HCT116 (cell line): ENCODE data around the gene TMEM130. TPM values are rescaled to one million over a fixed set of nuclear protein-coding genes. Genes with fewer than 3 reads are reported as not detected.

ENCODE experiments used
- ATAC-seq: fragments of 200-7000 bp; cut with Tn5 transposase; 2 replicates; pipeline ENCODE4 v1.9.1; 2020; ENCODE audit warnings: mild to moderate bottlenecking, moderate library complexity
- BruUV-seq: library from RNA; stranded (reverse); fragments of 400-500 nt; replicated peaks from 2 replicates; lab custom pipeline; 2021; lab: Mats Ljungman, UMichigan
- CTCF ChIA-PET: fragments of 300-600 bp; sonication (Branson Sonifier 250); formaldehyde crosslinking; loops from one replicate; lab custom pipeline; 2021; ENCODE audit warnings: antibody characterized with exemption; lab: Charles Lee
- POLR2A ChIA-PET: fragments of 300-600, 350-600 bp; sonication (Branson Sonifier 250); formaldehyde crosslinking; loops from one replicate; lab custom pipeline; 2021; ENCODE audit warnings: antibody characterized with exemption; lab: Charles Lee
- RAD21 ChIA-PET, 2 experiments: fragments of 300-600 bp; sonication (Branson Sonifier 250); formaldehyde crosslinking; loops; one replicate each; lab custom pipeline; 2023; ENCODE audit warnings: low total read pairs in 2 of 2; ENCODE audit not compliant: uncharacterized antibody in 2 of 2, unreplicated experiment in 2 of 2, low non-redundant PET in 1 of 2; lab: Charles Lee
- DNase-seq: peaks from one replicate; pipeline ENCODE4 v3.0.0-alpha.2; 2010; ENCODE audit warnings: low read depth, low spot score
- H2AFZ ChIP-seq: fragments of 200-600 bp; shearing (Covaris generic), sonication (generic); 2 replicates; pipeline ENCODE4 v1.6.1; 2017; ENCODE audit warnings: low read depth, mixed run types, mixed read lengths, antibody characterized with exemption, low read length; ENCODE audit not compliant: poor library complexity, severe bottlenecking
- H3K27ac ChIP-seq: 2 replicates; pipeline ENCODE4 v1.5.1; 2012; ENCODE audit warnings: low read depth, low read length
- H3K27me3 ChIP-seq: fragments of 200-600 bp; sonication (generic); 2 replicates; pipeline ENCODE4 v1.6.1; 2016; ENCODE audit warnings: mixed run types, low read length, mixed read lengths; ENCODE audit not compliant: insufficient read depth
- H3K36me3 ChIP-seq, 2 experiments: fragments of 200-500 bp in 1 of 2; fragments of 200-600 bp in 1 of 2; sonication (Bioruptor generic) in 1 of 2; sonication (generic) in 1 of 2; 2 replicates each; pipeline versions ENCODE4 v1.5.1 to v1.6.1; 2014 to 2016; ENCODE audit warnings: low read length in 2 of 2, inconsistent platforms in 1 of 2, mixed read lengths in 1 of 2, mixed run types in 1 of 2; ENCODE audit not compliant: insufficient read depth in 2 of 2, control insufficient read depth in 1 of 2
- H3K4me1 ChIP-seq, 2 experiments: fragments of 200-600 bp in 1 of 2; sonication (generic) in 1 of 2; 2 replicates each; pipeline versions ENCODE4 v1.5.1 to v1.6.1; 2012 to 2017; ENCODE audit warnings: low read length in 2 of 2, inconsistent platforms in 1 of 2, mild to moderate bottlenecking in 1 of 2, mixed read lengths in 1 of 2, mixed run types in 1 of 2, moderate library complexity in 1 of 2; ENCODE audit not compliant: insufficient read depth in 2 of 2, control insufficient read depth in 1 of 2
- H3K4me2 ChIP-seq: fragments of 200-600 bp; sonication (generic); 2 replicates; pipeline ENCODE4 v1.6.1; 2017; ENCODE audit warnings: mixed run types, low read length, mixed read lengths
- H3K4me3 ChIP-seq, 2 experiments: fragments of 200-600 bp in 1 of 2; sonication (generic) in 1 of 2; replicated peaks in 1 of 2; 2 replicates each; pipeline ENCODE4 v1.5.1; 2011 to 2016; ENCODE audit warnings: low read length in 2 of 2, control low read depth in 1 of 2, low read depth in 1 of 2, mild to moderate bottlenecking in 1 of 2, mixed read lengths in 1 of 2, mixed run types in 1 of 2
- H3K79me2 ChIP-seq: fragments of 200-600 bp; sonication (generic); 2 replicates; pipeline ENCODE4 v1.6.1; 2017; ENCODE audit warnings: mild to moderate bottlenecking, mixed run types, low read length, moderate library complexity, mixed read lengths; ENCODE audit not compliant: insufficient read depth
- H3K9ac ChIP-seq: fragments of 200-600 bp; sonication (generic); 2 replicates; pipeline ENCODE4 v1.6.1; 2016; ENCODE audit warnings: low read length, mixed read lengths
- H3K9me2 ChIP-seq: fragments of 200-600 bp; sonication (generic), shearing (Covaris generic); 2 replicates; pipeline ENCODE4 v1.6.1; 2017; ENCODE audit warnings: mixed run types, mild to moderate bottlenecking, moderate library complexity; ENCODE audit not compliant: insufficient read depth
- H3K9me3 ChIP-seq, 2 experiments: fragments of 200-500 bp in 1 of 2; fragments of 200-600 bp in 1 of 2; sonication (Bioruptor generic) in 1 of 2; sonication (generic) in 1 of 2; 2 replicates each; pipeline ENCODE4 v1.6.1; 2014 to 2017; ENCODE audit warnings: low read length in 2 of 2, mixed read lengths in 2 of 2, inconsistent platforms in 1 of 2, low read depth in 1 of 2, mild to moderate bottlenecking in 1 of 2, mixed run types in 1 of 2, moderate library complexity in 1 of 2; ENCODE audit not compliant: control insufficient read depth in 1 of 2, insufficient read depth in 1 of 2
- H4K20me1 ChIP-seq: fragments of 200-600 bp; sonication (generic), shearing (Covaris generic); 2 replicates; pipeline ENCODE4 v1.6.1; 2017; ENCODE audit warnings: mixed run types, mild to moderate bottlenecking, moderate library complexity; ENCODE audit not compliant: insufficient read depth
- CTCF ChIP-seq, 3 experiments: fragments of 200-600 bp in 1 of 3; sonication (generic) in 1 of 3; IDR thresholded peaks in 2 of 3; conservative IDR thresholded peaks in 1 of 3; 2 replicates each; pipeline ENCODE4 v1.5.1; 2012 to 2017; ENCODE audit warnings: low read depth in 2 of 3, low read length in 2 of 3, antibody characterized with exemption in 1 of 3, borderline replicate concordance in 1 of 3, control low read depth in 1 of 3, mild to moderate bottlenecking in 1 of 3, mixed read lengths in 1 of 3, mixed run types in 1 of 3, moderate library complexity in 1 of 3; ENCODE audit not compliant: insufficient read depth in 1 of 3
- ELF1 ChIP-seq: IDR thresholded peaks from 2 replicates; pipeline ENCODE4 v1.6.1; 2012; ENCODE audit warnings: low read depth, borderline replicate concordance
- EZH2 ChIP-seq: fragments of 200-600 bp; sonication (generic); IDR thresholded peaks from 2 replicates; pipeline ENCODE4 v1.6.1; 2017; ENCODE audit warnings: antibody characterized with exemption, mixed run types
- FOSL1 ChIP-seq: IDR thresholded peaks from 2 replicates; pipeline ENCODE4 v1.6.1; 2012; ENCODE audit warnings: low read depth
- POLR2A ChIP-seq: IDR thresholded peaks from 2 replicates; pipeline ENCODE4 v1.7.0; 2011; ENCODE audit warnings: borderline replicate concordance; ENCODE audit not compliant: insufficient read depth, insufficient read length; ENCODE audit errors: extremely low read depth
- RAD21 ChIP-seq: IDR thresholded peaks from 2 replicates; pipeline ENCODE4 v1.6.1; 2012; ENCODE audit warnings: low read depth, mild to moderate bottlenecking
- YY1 ChIP-seq: IDR thresholded peaks from 2 replicates; pipeline ENCODE4 v1.6.1; 2011; ENCODE audit warnings: low read length, low read depth, moderate library complexity, mild to moderate bottlenecking; ENCODE audit not compliant: insufficient replicate concordance; ENCODE audit errors: extremely low read depth
- intact Hi-C: fragments of 100-400 bp; cut with micrococcal nuclease; formaldehyde crosslinking; loops from 2 replicates; pipeline ENCODE4 v1.10.0; 2022
- total RNA-seq: library from RNA; stranded (reverse); gene quantifications from one replicate; pipeline ENCODE4 v1.2.1, GENCODE V29; 2021; ENCODE audit not compliant: unreplicated experiment

The TMEM130 gene
- total RNA-seq, 1 experiment from 2014 or later, result not detected

GRCh38 chr7:98879198-98879978, 9.6 kb upstream of the TMEM130 start:
- H2AFZ ChIP-seq, result no peak overlapping the region
- peaks cover 7 to 34% of the 10 kb centered on the region in 2 experiments for H3K4me1 ChIP-seq
- peak overlapping the region; percentile 98 for H3K4me3 ChIP-seq
- intact Hi-C loops, result no loop called here
- H3K27me3 ChIP-seq, result no peaks in the 10 kb centered on the region
- ATAC-seq (peak; percentile 71), DNase-seq (peak; percentile 27)
- H4K20me1 ChIP-seq, result no peaks in the 10 kb centered on the region
- peak overlapping the region; percentile 94 for H3K9ac ChIP-seq
- ChIA-PET POLR2A (interaction anchor here (0.6 to 0.7 kb wide), 2 partner anchors 460 to 1572 kb away, joined by 3 read pairs; no protein-coding TSS in a partner anchor), CTCF (interaction anchor here (0.5 to 1.5 kb wide), 10 partner anchors 8 to 462 kb away, joined by 3 to 6 read pairs (median 3); no protein-coding TSS in a partner anchor), RAD21 (no interaction called here)
- peaks cover 26 to 35% of the 10 kb centered on the region in 2 experiments for H3K36me3 ChIP-seq
- H3K9me2 ChIP-seq, result no peaks in the 10 kb centered on the region
- H3K27ac ChIP-seq, result peak overlapping the region; percentile 99
- TF ChIP-seq ELF1 (no peak), FOSL1 (no peak), YY1 (peak; percentile 18), RAD21 (no peak), POLR2A (no peak), CTCF (IDR thresholded peaks at IDR 0.05 in 2 of 3, conservative IDR thresholded peaks at IDR 0.05 in 1 of 3; ENCODE audit: borderline replicate concordance in 1 of 3, insufficient read depth in 1 of 3, low read depth in 2 of 3, low read length in 2 of 3) (peak; percentile 1 to 53 (median 34); a peak in 4 of 6 replicates), EZH2 (no peak)
- H3K9me3 ChIP-seq, result no peaks in the 10 kb centered on the region
- no TSS peak for BruUV-seq
- peak overlapping the region; percentile 78 for H3K4me2 ChIP-seq
- H3K79me2 ChIP-seq, result peaks cover 49% of the 10 kb centered on the region
